HG03095 (cell line): ENCODE results near the gene SHISAL2A.

ENCODE experiments used
- ATAC-seq: cut with Tn5 transposase; IDR thresholded peaks from one replicate; pipeline ENCODE4 v1.9.1; 2021; ENCODE audit warnings: moderate library complexity; ENCODE audit not compliant: unreplicated experiment

SHISAL2A gene

GRCh38 chr1:52615489-52616042, 17.4 kb upstream of the SHISAL2A start:
- ATAC-seq: no peak

- no peak for ATAC-seq
These were observed 11.0 kb upstream of the SHISAL2A start for GRCh38 chr1:52621950-52622349.

DNA sequence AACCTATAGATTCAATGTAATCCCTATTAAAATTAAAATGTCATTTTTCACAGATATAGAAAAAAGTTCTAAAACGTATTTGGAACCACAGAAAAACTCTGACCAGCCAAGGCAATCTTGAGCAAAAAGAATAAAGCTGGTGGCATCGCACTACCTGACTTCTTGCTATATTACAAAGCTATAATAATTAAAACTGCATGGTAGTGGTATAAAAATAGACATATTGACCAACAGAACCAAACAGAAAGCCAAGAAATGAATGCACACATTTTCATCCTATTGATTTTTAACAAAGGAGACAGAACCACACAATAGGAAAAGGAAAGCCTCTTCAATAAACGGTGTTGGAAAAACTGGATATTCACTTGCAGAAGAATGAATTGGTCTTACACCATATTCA, 9.2 kb upstream of the SHISAL2A start:
- ATAC-seq: no peak

DNA sequence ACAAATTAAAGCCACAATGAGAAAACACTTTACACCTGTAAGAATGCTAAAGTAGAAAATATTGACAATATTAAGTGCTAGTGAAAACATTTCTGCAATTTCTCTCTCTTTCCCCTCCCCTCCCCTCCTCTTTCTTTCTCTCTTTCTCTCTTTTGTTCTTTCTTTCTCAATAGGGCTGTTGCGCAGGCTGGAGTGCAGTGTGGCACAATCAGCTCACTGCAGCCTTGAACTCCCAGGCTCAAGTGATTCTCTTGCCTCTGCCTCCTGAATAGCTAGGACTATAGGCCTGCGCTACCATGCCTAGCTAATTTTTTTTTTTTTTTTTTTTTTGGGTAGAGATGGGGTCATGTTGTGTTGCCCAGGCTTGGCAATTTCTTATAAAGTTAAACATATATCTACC, 5.9 kb upstream of the SHISAL2A start:
- ATAC-seq: no peak

- ATAC-seq: no peak
These were observed 4.2 kb upstream of the SHISAL2A start for GRCh38 chr1:52628614-52629324.

- ATAC-seq: no peak
These were observed 3.7 kb upstream of the SHISAL2A start for GRCh38 chr1:52629325-52629643.

DNA sequence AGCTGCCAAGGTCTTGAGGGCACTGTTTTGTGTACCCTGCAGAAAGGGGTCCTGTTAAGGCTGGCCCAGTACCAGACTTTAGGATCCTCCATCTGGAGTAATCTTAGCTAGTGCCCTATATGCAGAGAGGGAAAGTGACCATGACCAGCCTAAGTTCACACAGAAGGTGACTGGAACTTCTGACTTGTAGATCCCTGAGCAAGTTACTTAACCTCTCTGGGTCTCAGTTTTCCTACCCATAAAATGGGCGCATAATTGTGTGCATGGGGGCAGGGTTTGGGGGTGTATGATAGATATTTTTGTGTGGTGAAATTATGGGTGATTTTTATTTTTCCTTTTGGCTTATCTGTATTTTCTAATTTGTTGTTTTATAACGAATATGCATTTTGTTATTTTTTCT, 3.3 kb upstream of the SHISAL2A start:
- ATAC-seq: no peak

GRCh38 chr1:52631759-52632331, 1.1 kb upstream of the SHISAL2A start:
- ATAC-seq: no peak

DNA sequence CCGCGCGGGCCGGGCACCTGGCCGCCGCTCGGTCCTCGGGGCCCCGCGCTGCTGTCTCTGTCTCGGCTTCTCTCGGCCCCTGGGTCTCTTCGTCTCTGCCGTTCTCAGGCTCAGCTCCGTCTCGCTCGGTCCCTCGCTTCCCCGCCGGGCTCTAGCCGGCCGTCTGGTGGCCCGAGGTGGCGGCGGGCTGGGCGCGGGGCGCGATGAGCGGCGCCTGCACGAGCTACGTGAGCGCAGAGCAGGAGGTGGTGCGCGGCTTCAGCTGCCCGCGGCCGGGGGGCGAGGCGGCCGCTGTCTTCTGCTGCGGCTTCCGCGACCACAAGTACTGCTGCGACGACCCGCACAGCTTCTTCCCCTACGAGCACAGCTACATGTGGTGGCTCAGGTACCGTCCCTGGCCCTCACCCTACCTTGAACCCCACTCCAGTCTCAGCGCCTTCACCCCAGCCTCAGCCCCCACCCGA, 355 bp downstream of the SHISAL2A start:
- no peak for ATAC-seq

DNA sequence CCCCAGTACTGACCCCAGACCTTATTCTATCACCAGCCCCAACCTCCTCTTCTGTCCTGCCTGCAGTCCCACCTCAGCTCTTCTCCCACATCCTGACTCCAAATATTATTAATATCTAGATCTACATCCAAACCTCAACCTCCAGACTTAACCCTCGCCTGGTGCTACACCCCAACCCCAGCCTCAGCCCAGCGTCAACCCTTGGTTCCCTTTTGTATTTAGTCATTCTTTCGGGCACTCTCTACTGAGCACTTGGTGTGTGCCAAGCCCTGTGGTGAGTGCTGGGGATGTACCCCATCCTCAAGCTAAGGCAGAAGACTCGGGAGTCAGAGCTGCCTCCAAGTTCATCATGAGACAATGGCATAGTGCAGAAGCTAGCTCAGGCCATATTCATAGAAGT, 1.1 kb downstream of the SHISAL2A start:
- ATAC-seq: no peak

DNA sequence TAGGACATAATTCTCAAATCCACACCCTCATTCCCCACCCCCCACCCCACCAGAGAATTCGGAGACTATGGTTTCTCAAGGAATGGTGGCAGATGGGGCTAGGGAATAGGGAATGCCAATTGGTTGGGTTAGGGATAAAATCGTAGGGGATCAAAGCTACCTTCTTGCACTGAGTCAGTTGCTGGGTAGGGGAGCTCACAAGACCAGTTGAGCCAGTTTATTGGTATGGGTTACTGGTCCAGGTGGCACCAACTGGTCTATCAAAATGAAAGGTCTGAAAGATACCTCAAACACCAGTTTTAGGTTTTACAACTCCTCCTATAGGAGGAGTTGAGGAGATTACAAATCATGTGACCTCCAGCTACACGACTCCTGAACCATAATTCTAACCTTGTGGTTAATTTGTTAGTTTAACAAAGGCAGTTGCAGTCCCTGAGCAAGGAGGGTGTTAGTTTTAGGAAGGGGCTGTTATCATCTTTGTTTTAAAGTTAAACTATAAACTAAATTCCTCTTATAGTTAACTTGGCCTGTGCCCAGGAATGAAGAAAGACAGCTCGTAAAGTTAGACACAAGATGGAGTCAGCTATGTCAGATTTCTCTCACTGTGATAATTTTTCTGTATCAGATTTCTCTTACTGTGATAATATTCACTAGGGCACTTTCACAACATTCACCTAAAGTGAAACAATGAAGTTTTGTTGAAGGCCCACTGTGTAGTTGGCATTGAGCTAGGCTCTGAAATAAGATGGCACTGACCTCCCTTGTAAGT, 2.5 kb downstream of the SHISAL2A start:
- ATAC-seq: no peak

GRCh38 chr1:52636721-52637695, 4.0 kb downstream of the SHISAL2A start:
- peak; percentile 80 for ATAC-seq

GRCh38 chr1:52637946-52638345, 5.0 kb downstream of the SHISAL2A start:
- ATAC-seq: no peak

- no peak for ATAC-seq
These were observed 7.7 kb downstream of the SHISAL2A start for GRCh38 chr1:52640697-52641096.

- no peak for ATAC-seq
These were observed 8.3 kb downstream of the SHISAL2A start for GRCh38 chr1:52641307-52641706.

- ATAC-seq: no peak
These were observed 12.3 kb downstream of the SHISAL2A start for GRCh38 chr1:52645261-52645660.

GRCh38 chr1:52651904-52652303, 18.9 kb downstream of the SHISAL2A start:
- no peak for ATAC-seq

GRCh38 chr1:52653207-52653849, 20.4 kb downstream of the SHISAL2A start:
- no peak for ATAC-seq

DNA sequence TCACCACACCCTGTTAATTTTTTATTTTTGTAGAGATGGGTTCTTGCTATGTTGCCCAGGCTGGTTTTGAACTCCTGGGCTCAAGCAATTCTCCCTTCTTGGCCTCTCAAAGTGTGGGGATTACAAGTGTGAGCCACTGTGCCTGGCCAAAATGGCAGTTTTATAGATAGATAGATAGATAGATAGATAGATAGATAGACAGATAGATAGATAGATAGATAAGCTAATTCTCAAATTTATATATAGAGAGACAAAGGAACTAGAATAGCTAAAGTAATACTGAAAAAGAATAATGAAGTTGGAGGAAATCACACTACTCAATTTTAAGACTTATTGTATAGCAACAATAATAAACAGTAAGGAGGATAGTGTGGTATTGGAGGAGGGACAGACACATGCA, 21.1 kb downstream of the SHISAL2A start:
- ATAC-seq: no peak

- ATAC-seq: no peak
These were observed 24.7 kb downstream of the SHISAL2A start for GRCh38 chr1:52657702-52658101.
